Left lobe of liver (tissue), 2 donors: ENCODE measurements around the gene STING1. TPM values are rescaled to one million over a fixed set of nuclear protein-coding genes. Genes with fewer than 3 reads are reported as not detected.
"Not testable (repeated sequence)": the region's sequence is repeated elsewhere in the genome, so short reads cannot be mapped to it uniquely, and the experiment has no call there.

Source experiments
- ATAC-seq: fragments of 200-7000 bp; cut with Tn5 transposase; one replicate; pipeline ENCODE4 v1.9.1; 2020; ENCODE audit warnings: mild to moderate bottlenecking, moderate library complexity
- DNase-seq: peaks from one replicate; pipeline ENCODE4 v3.0.0-alpha.2; 2020; ENCODE audit warnings: low spot score
- total RNA-seq: library from RNA; stranded (reverse); gene quantifications from one replicate; pipeline ENCODE4 v1.2.1, GENCODE V29; 2021
- donor health status: DM: no; HTN: no; CAD: no; lungs with moderate emphysema.
- donor health status: DM: no; HTN: yes; CAD: no.

The STING1 gene
- total RNA-seq, 1 donor from 2014 or later = 8.0 TPM

GRCh38 chr5:139440416-139440815 lies 42.1 kb downstream of the STING1 start:
- not testable (repeated sequence) for ATAC-seq, DNase-seq

DNA sequence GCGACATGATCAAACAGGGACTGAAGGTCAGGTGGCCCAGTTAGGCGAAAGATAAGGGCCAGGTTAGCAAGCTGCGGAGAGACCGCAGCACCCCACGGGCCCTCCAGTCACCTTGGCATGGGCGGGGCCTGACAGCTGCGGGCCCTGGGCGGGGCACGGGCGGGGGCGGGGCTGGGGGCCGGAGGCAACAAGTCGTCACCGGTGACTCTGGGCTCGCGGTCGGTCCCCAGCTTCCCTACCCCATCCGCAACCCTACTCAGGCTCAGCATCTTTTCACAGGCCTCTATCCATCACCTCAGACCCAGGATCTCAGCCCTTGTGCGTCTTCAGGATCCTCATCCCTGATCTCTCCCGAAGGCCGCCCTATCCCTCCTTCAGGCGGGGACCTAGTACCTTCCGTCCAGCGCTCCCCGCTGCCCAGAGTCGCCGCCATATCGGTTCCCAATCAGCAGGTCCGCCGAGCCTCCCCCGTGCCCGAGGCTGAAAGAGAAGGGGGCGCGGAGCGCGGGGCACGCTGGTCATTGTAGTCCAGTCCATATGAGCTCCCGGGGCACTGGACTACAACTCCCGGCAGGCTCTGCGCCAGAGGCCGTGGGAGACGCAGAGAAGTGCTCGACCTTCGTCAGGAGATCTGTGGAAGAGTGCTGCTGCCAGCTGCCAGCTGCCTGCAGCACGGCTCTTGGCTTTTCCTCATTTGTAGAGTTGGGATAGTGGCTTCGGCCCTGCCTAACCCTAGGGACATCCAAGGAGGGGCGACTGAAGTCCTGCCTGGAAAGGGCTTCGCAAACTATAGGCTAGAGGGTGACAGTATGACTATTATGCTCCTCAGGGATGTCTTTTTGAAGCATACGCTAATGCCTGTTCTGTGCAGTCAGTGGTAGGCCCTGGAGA lies 43.3 kb downstream of the STING1 start, which contains the start of gene DNAJC18:
TSS of gene DNAJC18 (minus strand) at position 513 of the 891 bp plus-strand sequence. CDS start at position 433, 80 bp downstream.
- DNase-seq (peak; percentile 85), ATAC-seq (peak; percentile 97)

DNA sequence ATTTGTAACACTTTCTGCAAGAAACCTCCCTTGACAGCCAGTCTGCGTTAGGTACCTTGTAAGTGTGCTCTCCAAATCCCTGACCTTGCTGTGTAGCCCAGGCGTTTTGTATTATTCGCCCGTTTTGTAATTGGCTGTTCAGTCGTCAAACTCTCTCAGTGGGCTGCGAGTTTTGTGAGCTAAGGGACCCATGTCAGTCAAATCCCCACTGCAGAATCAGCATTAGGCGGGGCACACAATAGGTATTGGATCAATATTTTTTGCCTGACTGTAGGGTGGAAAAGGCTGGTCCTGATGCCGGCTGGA lies 43.9 kb downstream of the STING1 start:
- no peak for ATAC-seq
- no peak for DNase-seq

DNA sequence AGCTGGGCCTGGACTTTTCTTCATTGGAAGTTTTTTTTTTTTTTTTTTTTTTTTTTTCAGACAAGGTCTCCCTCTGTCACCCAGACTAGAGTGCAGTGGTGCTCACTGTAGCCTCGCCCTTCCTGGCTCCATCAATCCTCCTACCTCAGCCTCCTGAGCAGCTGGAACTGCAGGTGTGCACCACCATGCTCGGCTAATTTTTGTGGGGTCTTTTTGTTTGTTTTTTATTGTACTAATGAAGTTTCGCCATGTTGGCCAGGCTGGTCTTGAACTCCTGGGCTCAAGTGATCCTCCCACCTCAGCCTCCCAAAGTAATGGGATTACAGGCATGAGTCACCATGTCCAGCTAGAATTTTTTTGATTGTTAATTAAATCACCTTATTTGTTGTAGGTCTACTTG lies 46.9 kb downstream of the STING1 start:
- no peak for ATAC-seq
- no peak for DNase-seq

- no peak for ATAC-seq
- no peak for DNase-seq
These were observed 50.9 kb downstream of the STING1 start for GRCh38 chr5:139431706-139432105.

DNA sequence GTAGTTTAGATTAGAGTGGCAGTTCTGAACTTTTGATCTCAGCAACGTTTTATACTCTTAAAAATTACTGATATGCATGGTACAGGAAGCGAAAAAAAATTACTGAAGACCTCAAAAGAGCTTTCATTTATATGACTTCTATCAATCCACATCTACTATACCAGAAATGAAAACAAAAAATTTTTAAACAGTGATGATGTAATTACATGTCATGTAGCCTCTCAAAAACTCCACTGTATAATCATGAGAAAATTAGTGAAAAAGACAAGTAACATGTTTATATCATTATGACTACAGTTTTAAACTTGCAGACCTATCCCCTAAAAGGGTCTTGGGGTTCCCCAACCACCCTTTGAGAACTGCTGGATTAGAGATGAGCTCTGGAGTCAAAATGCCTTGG lies 52.5 kb downstream of the STING1 start:
- no peak for DNase-seq
- no peak for ATAC-seq

GRCh38 chr5:139426203-139426885 lies 56.2 kb downstream of the STING1 start:
- DNase-seq (no peak), ATAC-seq (no peak)

Other genes with a start within 250 kb of the STING1 start
- 39.2 TPM for gene MATR3, start 189.0 kb downstream of the STING1 start, total RNA-seq
- 31.6 TPM for gene PAIP2, start 140.9 kb downstream of the STING1 start, total RNA-seq
- 35.5 TPM for gene SLC23A1, start 99.5 kb downstream of the STING1 start, total RNA-seq
- 0.96 TPM for gene MZB1, start 92.8 kb downstream of the STING1 start, total RNA-seq
- 0.75 TPM for gene PROB1, start 87.7 kb downstream of the STING1 start, total RNA-seq
- 2.2 TPM for gene SPATA24, start 78.7 kb downstream of the STING1 start, total RNA-seq
- gene DNAJC18, start 43.2 kb downstream of the STING1 start, total RNA-seq = 0.63 TPM
- 2.0 TPM for gene ECSCR, start 20.0 kb downstream of the STING1 start, total RNA-seq
- not detected for gene SMIM33, start 11.8 kb downstream of the STING1 start, total RNA-seq
- 34.4 TPM for gene UBE2D2, start 78.6 kb upstream of the STING1 start, total RNA-seq
- 64.0 TPM for gene CXXC5, start 165.6 kb upstream of the STING1 start, total RNA-seq